Esophagus muscularis mucosa (tissue), 4 donors: ENCODE measurements around the gene PRRX2. TPM values are rescaled to one million over a fixed set of nuclear protein-coding genes. Genes with fewer than 3 reads are reported as not detected.

Experiments
- DNase-seq: peaks from one replicate; pipeline ENCODE4 v3.0.0-alpha.2; 2017; ENCODE audit errors: extremely low spot score
- H3K27ac ChIP-seq, 4 donors: fragments of 200-600 bp; sonication (generic); replicated peaks in 1 of 4; 1 replicate in 3 of 4; 2 replicates in 1 of 4; pipeline ENCODE4 v1.5.1; 2016 to 2019; ENCODE audit warnings: mild to moderate bottlenecking in 1 of 4
- H3K27me3 ChIP-seq, 4 donors: fragments of 200-600 bp; sonication (generic); one replicate each; pipeline versions ENCODE4 v1.5.1 to v1.6.0; 2016 to 2019
- H3K36me3 ChIP-seq, 4 donors: fragments of 200-600 bp; sonication (generic); one replicate each; pipeline ENCODE4 v1.5.1; 2016 to 2019
- H3K4me1 ChIP-seq, 4 donors: fragments of 200-600 bp; sonication (generic); one replicate each; pipeline ENCODE4 v1.5.1; 2016 to 2019
- H3K4me3 ChIP-seq, 4 donors: fragments of 200-600 bp; sonication (generic); 1 replicate in 2 of 4; 2 replicates in 2 of 4; pipeline ENCODE4 v1.5.1; 2016 to 2019; ENCODE audit warnings: mild to moderate bottlenecking in 4 of 4, moderate library complexity in 1 of 4
- H3K9me3 ChIP-seq, 4 donors: fragments of 200-600 bp; sonication (generic); 1 replicate in 3 of 4; 2 replicates in 1 of 4; pipeline ENCODE4 v1.5.1; 2016 to 2019
- CTCF ChIP-seq, 3 experiments: fragments of 200-600 bp in 2 of 3; fragments of 450-650 bp in 1 of 3; sonication (generic) in 2 of 3; IDR thresholded peaks; one replicate each; pipeline ENCODE4 v1.5.1; 2017 to 2019; ENCODE audit warnings: antibody characterized with exemption in 3 of 3, mild to moderate bottlenecking in 2 of 3, moderate library complexity in 1 of 3
- EP300 ChIP-seq: sonication (generic); formaldehyde crosslinking; IDR thresholded peaks from one replicate; pipeline ENCODE4 v1.6.1; 2017; ENCODE audit warnings: antibody characterized with exemption
- POLR2A ChIP-seq: fragments of 450-650 bp; IDR thresholded peaks from one replicate; pipeline ENCODE4 v1.6.1; 2017; ENCODE audit warnings: antibody characterized with exemption, moderate library complexity, mild to moderate bottlenecking, low read depth
- POLR2AphosphoS5 ChIP-seq, 2 donors: sonication (generic); formaldehyde crosslinking; IDR thresholded peaks; one replicate each; pipeline ENCODE4 v1.6.1; 2017; ENCODE audit warnings: antibody characterized with exemption in 2 of 2
- WGBS: methylation state at CpG from one replicate; pipeline ENCODE4 v1.1.5; 2018; 5-methylcytosine and 5-hydroxymethylcytosine counted together
- intact Hi-C: fragments of 100-400 bp; cut with DNase I; formaldehyde crosslinking; loops from one replicate; pipeline ENCODE4 v1.15.1; 2023
- total RNA-seq, 4 donors: library from RNA; depleted of rRNA; stranded (reverse); fragments of >200 nt; gene quantifications; one replicate each; pipeline versions ENCODE4 v1.1.0 to v1.2.1, GENCODE V29; 2016

Gene PRRX2
- total RNA-seq, 4 donors from 2014 or later: 1.7 to 13.1 (median 6.2) TPM

- Histone ChIP-seq H3K4me1 (peaks cover 8 to 28% (median 22%) of the 10 kb centered on the region in 4 donors), H3K4me3 (peak overlapping the region; percentile 46 to 65 (median 56)), H3K9me3 (no peaks in the 10 kb centered on the region), H3K36me3 (no peaks in the 10 kb centered on the region), H3K27ac (peak overlapping the region in 2 of 4 donors; percentile 10 to 25), H3K27me3 (peaks cover 0 to 51% (median 8%) of the 10 kb centered on the region in 4 donors)
- TF ChIP-seq POLR2AphosphoS5 (IDR thresholded peaks at IDR 0.05): no peak
- DNase-seq: no peak
- 38% methylated on average over 19 of the region's 36 CpGs for WGBS
- intact Hi-C loops: loop anchor here (5.0 kb wide), 1 partner anchor 52 kb away; no protein-coding TSS in a partner anchor
Measured at GRCh38 chr9:129664746-129665388, 580 bp upstream of the PRRX2 start.

- Histone ChIP-seq H3K9me3 (no peaks in the 10 kb centered on the region), H3K36me3 (no peaks in the 10 kb centered on the region), H3K27me3 (peaks cover 0 to 51% (median 8%) of the 10 kb centered on the region in 4 donors), H3K27ac (peak overlapping the region; percentile 23 to 57 (median 38)), H3K4me1 (peaks cover 8 to 28% (median 22%) of the 10 kb centered on the region in 4 donors), H3K4me3 (peak overlapping the region; percentile 46 to 65 (median 56))
- no peak for DNase-seq
- intact Hi-C loops: loop anchor here (5.0 kb wide), 1 partner anchor 51 kb away; no protein-coding TSS in a partner anchor
- TF ChIP-seq CTCF (IDR thresholded peaks at IDR 0.05): peak in 1 of 3 experiments; percentile 21
- no peak for TF ChIP-seq EP300
- TF ChIP-seq POLR2A: no peak
- no peak for TF ChIP-seq POLR2AphosphoS5 (IDR thresholded peaks at IDR 0.05)
- WGBS: 6% methylated on average over 16 of the region's 88 CpGs
Measured at GRCh38 chr9:129665814-129666520, 520 bp downstream of the PRRX2 start.

GRCh38 chr9:129666575-129666974 is 1.1 kb downstream of the PRRX2 start:
- intact Hi-C loops: loop anchor here (5.0 kb wide), 1 partner anchor 51 kb away; no protein-coding TSS in a partner anchor

GRCh38 chr9:129667378-129667777 is 1.9 kb downstream of the PRRX2 start:
- WGBS: 84% methylated on average over 9 of the region's 11 CpGs
- no peak for DNase-seq
- Histone ChIP-seq H3K36me3 (no peaks in the 10 kb centered on the region), H3K27ac (peak overlapping the region in 1 of 4 donors; percentile 54), H3K27me3 (peaks cover 0 to 51% (median 8%) of the 10 kb centered on the region in 4 donors), H3K9me3 (no peaks in the 10 kb centered on the region), H3K4me3 (peak overlapping the region in 1 of 4 donors; percentile 65), H3K4me1 (peaks cover 8 to 28% (median 22%) of the 10 kb centered on the region in 4 donors)
- TF ChIP-seq POLR2AphosphoS5 (IDR thresholded peaks at IDR 0.05): no peak
- TF ChIP-seq EP300: no peak
- TF ChIP-seq CTCF (IDR thresholded peaks at IDR 0.05): no peak
- TF ChIP-seq POLR2A: no peak
- intact Hi-C loops: loop anchor here (5.0 kb wide), 1 partner anchor 50 kb away; no protein-coding TSS in a partner anchor

More at GRCh38 chr9:129666575-129666974, 1.1 kb downstream of the PRRX2 start:
- Histone ChIP-seq H3K27me3 (peaks cover 0 to 51% (median 8%) of the 10 kb centered on the region in 4 donors), H3K27ac (peak overlapping the region; percentile 23 to 57 (median 38)), H3K9me3 (no peaks in the 10 kb centered on the region), H3K4me1 (peaks cover 8 to 28% (median 22%) of the 10 kb centered on the region in 4 donors), H3K36me3 (no peaks in the 10 kb centered on the region), H3K4me3 (peak overlapping the region; percentile 46 to 65 (median 56))
- 19% methylated on average over 10 of the region's 13 CpGs for WGBS
- no peak for DNase-seq
- TF ChIP-seq CTCF (IDR thresholded peaks at IDR 0.05) (no peak), POLR2A (no peak), POLR2AphosphoS5 (IDR thresholded peaks at IDR 0.05) (no peak), EP300 (no peak)

GRCh38 chr9:129667850-129668249 is 2.4 kb downstream of the PRRX2 start:
- Histone ChIP-seq H3K27ac (no peak overlapping the region), H3K27me3 (peaks cover 0 to 51% (median 8%) of the 10 kb centered on the region in 4 donors), H3K4me3 (no peak overlapping the region), H3K9me3 (no peaks in the 10 kb centered on the region), H3K36me3 (no peaks in the 10 kb centered on the region), H3K4me1 (peaks cover 8 to 28% (median 22%) of the 10 kb centered on the region in 4 donors)
- TF ChIP-seq CTCF (IDR thresholded peaks at IDR 0.05) (no peak), EP300 (no peak)
- intact Hi-C loops: loop anchor here (5.0 kb wide), 1 partner anchor 49 kb away; no protein-coding TSS in a partner anchor
- no peak for DNase-seq
- WGBS: 100% methylated on average over 6 of the region's 9 CpGs
